SW 1271 (cell line): ENCODE measurements around the gene NDST1.
A peak's percentile ranks its signal among the peaks of the same experiment; 100 is the strongest.

Experiments
- DNase-seq, 2 experiments: peaks; one replicate each; lab custom pipeline; 2025; lab: John Stamatoyannopoulos, UW

The NDST1 gene

GRCh38 chr5:150489360-150490295 is 18.3 kb upstream of the NDST1 start:
- no peak for DNase-seq

GRCh38 chr5:150490296-150490669 is 17.6 kb upstream of the NDST1 start:
- no peak for DNase-seq

GRCh38 chr5:150490754-150491153 is 17.2 kb upstream of the NDST1 start:
- DNase-seq: no peak

- DNase-seq: no peak
Measured at GRCh38 chr5:150491876-150492275, 16.1 kb upstream of the NDST1 start.

GRCh38 chr5:150492621-150493020 is 15.3 kb upstream of the NDST1 start:
- peak; percentile 62 to 88 for DNase-seq

- DNase-seq: no peak
Measured at GRCh38 chr5:150496098-150496497, 11.8 kb upstream of the NDST1 start.

GRCh38 chr5:150496534-150496933 is 11.4 kb upstream of the NDST1 start:
- no peak for DNase-seq

GRCh38 chr5:150497274-150497988 is 10.5 kb upstream of the NDST1 start:
- DNase-seq: peak; percentile 93 to 95

- DNase-seq: peak in 1 of 2 experiments; percentile 64
Measured at GRCh38 chr5:150497989-150498317, 10.0 kb upstream of the NDST1 start.

- DNase-seq: no peak
Measured at GRCh38 chr5:150498501-150498900, 9.4 kb upstream of the NDST1 start.

GRCh38 chr5:150498971-150499370 is 9.0 kb upstream of the NDST1 start:
- no peak for DNase-seq

GRCh38 chr5:150499437-150499956 is 8.4 kb upstream of the NDST1 start:
- DNase-seq: no peak

- DNase-seq: no peak
Measured at GRCh38 chr5:150500328-150500841, 7.5 kb upstream of the NDST1 start.

GRCh38 chr5:150500905-150501304 is 7.0 kb upstream of the NDST1 start:
- DNase-seq: no peak

GRCh38 chr5:150502106-150502505 is 5.8 kb upstream of the NDST1 start:
- DNase-seq: no peak

GRCh38 chr5:150502847-150503246 is 5.1 kb upstream of the NDST1 start:
- no peak for DNase-seq

- no peak for DNase-seq
Measured at GRCh38 chr5:150503386-150503785, 4.5 kb upstream of the NDST1 start.

GRCh38 chr5:150503977-150504620 is 3.8 kb upstream of the NDST1 start:
- no peak for DNase-seq

GRCh38 chr5:150505041-150505511 is 2.9 kb upstream of the NDST1 start:
- DNase-seq: no peak

- no peak for DNase-seq
Measured at GRCh38 chr5:150505816-150506215, 2.1 kb upstream of the NDST1 start.

GRCh38 chr5:150506571-150507473 is 1.1 kb upstream of the NDST1 start:
- DNase-seq: no peak
